ENCODE measurements around the gene TSPAN32.
"Not testable (repeated sequence)": the region's sequence is repeated elsewhere in the genome, so short reads cannot be mapped to it uniquely, and the experiment has no call there.

Gene TSPAN32

GRCh38 chr11:2271327-2272227, 30.2 kb upstream of the TSPAN32 start:
- DNase-seq (ENCODE audit: insufficient read length, low spot score) (no peak), FAIRE-seq (no peak)
- TF ChIP-seq POLR2A (IDR thresholded peaks at IDR 0.05; ENCODE audit: low read depth, low read length) = no peak

DNA sequence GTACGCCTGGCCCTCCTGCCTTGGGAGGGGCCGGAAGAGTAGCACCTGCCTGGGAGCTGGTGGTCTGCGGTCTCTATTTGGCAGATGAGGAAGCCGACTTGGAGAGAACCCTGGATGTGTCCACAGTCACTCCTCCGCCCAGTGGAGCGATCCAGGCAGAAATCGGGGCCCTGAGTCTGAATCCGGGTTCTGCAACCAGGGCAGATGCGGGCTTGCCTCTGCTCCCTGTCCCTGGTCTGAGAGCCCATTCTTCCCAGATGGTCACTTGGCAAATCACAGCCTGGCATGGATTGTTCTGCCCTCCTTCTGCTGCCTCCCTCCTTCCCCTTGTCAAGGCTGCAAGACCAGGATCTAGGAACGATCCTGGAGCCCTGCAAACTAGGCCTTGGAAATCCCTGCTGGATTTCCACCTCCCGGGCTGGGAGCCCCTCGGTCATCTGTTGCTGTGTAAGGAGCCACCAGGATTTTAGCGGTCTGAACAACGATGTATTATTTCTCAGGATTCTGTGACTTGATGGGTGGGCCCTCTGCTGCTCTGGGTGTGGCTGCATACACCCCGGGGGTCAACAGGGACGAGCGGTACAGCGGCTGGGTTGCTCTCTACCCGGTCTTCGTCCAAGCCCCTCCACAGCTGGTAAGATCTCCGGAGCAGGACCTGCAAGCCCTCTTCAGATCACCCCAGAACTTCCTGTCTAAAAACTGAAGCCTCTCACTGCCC, 29.4 kb upstream of the TSPAN32 start:
- FAIRE-seq (no peak), DNase-seq (ENCODE audit: insufficient read length, low spot score) (no peak)
- TF ChIP-seq POLR2A (IDR thresholded peaks at IDR 0.05; ENCODE audit: low read depth, low read length) = no peak

GRCh38 chr11:2272946-2273280, 28.9 kb upstream of the TSPAN32 start:
- FAIRE-seq (no peak), DNase-seq (ENCODE audit: insufficient read length, low spot score) (no peak)
- TF ChIP-seq POLR2A (IDR thresholded peaks at IDR 0.05; ENCODE audit: low read depth, low read length) = no peak

DNA sequence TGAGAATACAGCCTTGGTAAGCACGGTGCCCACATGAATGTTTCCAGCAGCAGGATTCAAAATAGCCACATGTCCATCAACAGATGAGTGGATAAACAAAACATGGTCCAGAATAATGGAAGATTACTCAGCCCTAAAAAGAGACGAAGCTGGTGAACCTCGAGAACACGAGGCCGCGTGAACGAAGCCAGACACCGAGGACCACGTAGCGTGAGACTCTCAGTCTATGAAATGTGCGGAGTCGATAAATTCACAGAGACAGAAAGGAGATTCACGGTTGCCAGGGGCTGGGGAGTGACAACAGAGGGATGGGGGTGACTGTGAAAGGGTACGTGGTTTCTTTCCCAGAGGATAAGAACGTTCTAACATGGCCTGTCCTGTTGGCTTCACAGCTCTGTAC, 28.5 kb upstream of the TSPAN32 start:
- DNase-seq (ENCODE audit: insufficient read length, low spot score) (no peak), FAIRE-seq (no peak)
- no peak for TF ChIP-seq POLR2A (IDR thresholded peaks at IDR 0.05; ENCODE audit: low read depth, low read length)

DNA sequence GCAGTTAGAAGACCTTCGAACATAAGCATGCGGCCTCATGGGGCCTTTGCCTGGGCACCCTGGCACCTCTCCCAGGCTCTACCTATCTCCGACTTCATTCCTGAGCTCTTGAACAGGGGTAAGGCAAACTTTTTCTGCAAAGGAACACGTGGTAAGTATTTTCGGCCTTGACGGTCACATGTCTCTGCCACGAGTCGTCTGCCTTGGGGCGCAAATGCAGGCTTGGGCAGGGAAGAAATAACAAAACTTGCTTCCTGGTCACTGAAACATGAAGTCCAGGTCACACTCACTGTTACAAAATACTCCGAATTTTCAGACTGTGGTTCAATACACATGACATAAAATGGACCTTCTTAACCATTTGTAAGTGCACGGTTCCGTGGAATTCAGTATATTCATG, 28.0 kb upstream of the TSPAN32 start:
- no peak for TF ChIP-seq POLR2A (IDR thresholded peaks at IDR 0.05; ENCODE audit: low read depth, low read length)
- DNase-seq (ENCODE audit: insufficient read length, low spot score) (no peak), FAIRE-seq (no peak)

DNA sequence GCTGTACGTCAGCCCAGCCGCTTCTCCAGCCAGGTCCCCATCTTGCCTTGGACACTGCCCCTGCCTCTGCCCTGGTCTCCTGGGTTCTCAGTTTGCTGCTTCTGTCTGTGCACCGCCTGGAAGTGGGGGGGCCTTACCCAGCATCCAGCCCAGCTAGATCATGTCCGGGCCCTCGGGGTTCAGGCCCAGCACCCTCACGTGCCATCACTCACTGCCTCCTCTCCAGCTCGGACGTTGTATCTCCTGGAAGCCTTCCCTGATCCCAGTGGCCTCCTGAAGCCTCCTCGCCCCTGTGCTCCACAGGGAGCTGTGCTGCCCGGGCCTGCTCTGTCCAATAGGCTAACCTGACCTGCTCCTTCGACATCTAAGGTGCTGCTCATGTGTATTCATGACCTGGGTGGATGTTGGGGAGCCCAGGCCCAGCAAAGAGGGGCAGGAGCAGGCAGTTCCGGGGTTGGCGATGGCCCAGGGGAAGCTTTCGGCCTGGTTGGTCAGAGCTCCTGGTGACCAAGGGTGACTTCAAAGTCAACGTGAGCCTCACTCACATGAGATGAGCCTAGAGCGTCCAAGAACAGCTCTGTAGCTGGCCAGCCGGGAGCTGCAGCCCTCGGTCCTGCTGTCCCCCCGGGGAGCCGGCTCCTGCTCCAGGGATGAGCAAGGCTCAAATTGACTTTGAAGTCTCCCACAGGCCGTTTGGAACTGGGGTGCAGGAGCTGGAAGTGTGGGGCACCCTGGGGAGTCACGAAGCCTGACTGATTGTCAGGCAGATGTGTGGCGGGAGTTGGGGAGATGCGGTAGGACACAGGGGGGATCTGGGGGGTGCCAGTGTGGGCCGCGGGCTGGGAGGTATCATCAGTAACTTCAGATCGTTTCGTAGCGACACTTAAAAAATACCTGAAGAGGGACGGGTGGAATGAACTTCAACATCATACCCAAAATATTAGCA, 26.2 kb upstream of the TSPAN32 start:
- FAIRE-seq (no peak), DNase-seq (ENCODE audit: insufficient read length, low spot score) (no peak)
- no peak for TF ChIP-seq POLR2A (IDR thresholded peaks at IDR 0.05; ENCODE audit: low read depth, low read length)

DNA sequence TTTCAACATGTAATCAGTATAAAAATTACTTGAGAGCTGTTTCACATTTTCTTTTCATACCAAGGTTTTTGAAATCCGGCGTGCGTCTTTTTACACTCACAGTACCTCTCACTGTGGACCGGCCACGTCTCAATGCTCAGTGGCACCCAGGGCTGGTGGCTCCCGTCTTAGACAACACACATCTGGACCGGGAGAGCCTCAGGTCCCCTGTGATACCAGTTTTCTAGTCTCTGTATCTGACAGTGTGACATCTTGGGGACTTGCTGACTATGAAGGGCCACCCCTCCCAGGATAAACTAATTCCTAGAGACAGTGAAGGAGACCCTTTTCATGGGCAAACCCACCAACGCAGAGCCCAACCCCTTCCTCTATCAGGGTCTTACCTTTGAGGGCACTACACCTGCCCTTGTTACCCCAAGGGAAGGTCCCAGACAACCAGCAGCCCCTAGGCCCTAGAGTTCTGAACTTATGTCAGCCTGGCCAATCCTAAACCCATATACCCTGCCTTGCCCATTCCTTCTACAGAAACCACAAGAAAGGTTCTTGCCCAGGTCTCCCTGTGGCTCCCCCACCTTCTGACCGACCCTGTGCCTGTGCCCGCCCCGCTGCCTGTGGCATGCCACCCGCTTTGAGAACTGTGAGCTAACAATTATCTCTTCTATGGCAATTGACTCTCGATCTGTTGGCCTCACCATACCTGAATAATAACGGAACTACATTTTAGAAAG, 25.4 kb upstream of the TSPAN32 start:
- FAIRE-seq = no peak
- DNase-seq (ENCODE audit: insufficient read length, low spot score) = no peak
- no peak for TF ChIP-seq POLR2A (IDR thresholded peaks at IDR 0.05; ENCODE audit: low read depth, low read length)

DNA sequence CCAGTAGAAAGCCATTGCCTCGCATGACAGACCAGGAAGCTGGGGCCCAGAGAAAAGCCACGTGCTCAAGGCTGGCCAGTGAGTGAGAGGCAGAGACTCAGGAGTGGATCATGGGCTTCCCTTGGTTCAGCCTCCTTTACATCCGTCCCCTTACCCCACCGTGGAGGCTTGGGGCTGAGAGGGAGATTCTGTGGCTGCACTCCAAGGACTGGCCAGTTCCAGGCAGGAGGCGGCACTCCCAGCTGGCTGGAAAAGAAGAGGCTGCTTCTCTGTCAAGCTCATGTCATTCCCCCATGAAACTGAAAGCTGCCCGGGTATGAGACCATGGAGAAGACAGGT, 24.8 kb upstream of the TSPAN32 start:
- TF ChIP-seq POLR2A (IDR thresholded peaks at IDR 0.05; ENCODE audit: low read depth, low read length) = no peak
- DNase-seq (ENCODE audit: insufficient read length, low spot score) = no peak
- no peak for FAIRE-seq

- no peak for TF ChIP-seq POLR2A (IDR thresholded peaks at IDR 0.05; ENCODE audit: low read depth, low read length)
- FAIRE-seq = no peak
- DNase-seq (ENCODE audit: insufficient read length, low spot score) = no peak
These were observed 23.8 kb upstream of the TSPAN32 start for GRCh38 chr11:2277933-2278523.

GRCh38 chr11:2280208-2280607, 21.6 kb upstream of the TSPAN32 start:
- no peak for TF ChIP-seq POLR2A (IDR thresholded peaks at IDR 0.05; ENCODE audit: low read depth, low read length)
- no peak for DNase-seq (ENCODE audit: insufficient read length, low spot score)
- FAIRE-seq = no peak

GRCh38 chr11:2286350-2286749, 15.5 kb upstream of the TSPAN32 start:
- DNase-seq (ENCODE audit: insufficient read length, low spot score); FAIRE-seq: not testable (repeated sequence)

- FAIRE-seq (no peak), DNase-seq (ENCODE audit: insufficient read length, low spot score) (no peak)
- no peak for TF ChIP-seq POLR2A (IDR thresholded peaks at IDR 0.05; ENCODE audit: low read depth, low read length)
These were observed 14.7 kb upstream of the TSPAN32 start for GRCh38 chr11:2287091-2287490.

- no peak for DNase-seq (ENCODE audit: insufficient read length, low spot score)
- TF ChIP-seq POLR2A (IDR thresholded peaks at IDR 0.05; ENCODE audit: low read depth, low read length) = no peak
- no peak for FAIRE-seq
These were observed 12.5 kb upstream of the TSPAN32 start for GRCh38 chr11:2289350-2289749.
